Measurements from ENCODE around the gene MARCHF2.

The MARCHF2 gene

GRCh38 chr19:8468124-8468523 is 55.0 kb downstream of the MARCHF2 start:
- no peaks in the 10 kb centered on the region for H3K9me3 Mint-ChIP-seq
- no peak overlapping the region for H3K27ac Mint-ChIP-seq
- ATAC-seq, result no peak
- no peaks in the 10 kb centered on the region for H3K27me3 Mint-ChIP-seq
- DNase-seq, result no peak
- no peak overlapping the region for H3K4me3 Mint-ChIP-seq
- peaks cover 10% of the 10 kb centered on the region for H3K4me1 Mint-ChIP-seq

GRCh38 chr19:8468761-8469373 is 55.8 kb downstream of the MARCHF2 start:
- H3K9me3 Mint-ChIP-seq, result no peaks in the 10 kb centered on the region
- H3K27ac Mint-ChIP-seq, result no peak overlapping the region
- DNase-seq (no peak), ATAC-seq (no peak)
- peaks cover 17% of the 10 kb centered on the region for H3K4me1 Mint-ChIP-seq
- no peak overlapping the region for H3K4me3 Mint-ChIP-seq
- no peaks in the 10 kb centered on the region for H3K27me3 Mint-ChIP-seq

- no peak for ATAC-seq
- Mint-ChIP-seq H3K4me1 (peaks cover 21% of the 10 kb centered on the region), H3K27ac (no peak overlapping the region), H3K27me3 (no peaks in the 10 kb centered on the region), H3K9me3 (no peaks in the 10 kb centered on the region), H3K4me3 (no peak overlapping the region)
- no peak for DNase-seq
These were observed 56.7 kb downstream of the MARCHF2 start for GRCh38 chr19:8469613-8470368.

GRCh38 chr19:8473648-8474476 is 60.8 kb downstream of the MARCHF2 start:
- ATAC-seq (no peak), DNase-seq (no peak)
- Mint-ChIP-seq H3K27ac (peak overlapping the region in 1 of 2 donors; percentile 74), H3K4me3 (no peak overlapping the region), H3K4me1 (peaks cover 60% of the 10 kb centered on the region), H3K27me3 (no peaks in the 10 kb centered on the region), H3K9me3 (no peaks in the 10 kb centered on the region)

GRCh38 chr19:8475005-8475404 is 61.9 kb downstream of the MARCHF2 start:
- DNase-seq (no peak), ATAC-seq (no peak)
- Mint-ChIP-seq H3K27ac (peak overlapping the region in 1 of 2 donors; percentile 13), H3K4me3 (no peak overlapping the region), H3K27me3 (no peaks in the 10 kb centered on the region), H3K9me3 (no peaks in the 10 kb centered on the region), H3K4me1 (peaks cover 65% of the 10 kb centered on the region)

- Mint-ChIP-seq H3K4me3 (no peak overlapping the region), H3K27ac (peak overlapping the region in 1 of 2 donors; percentile 63), H3K9me3 (no peaks in the 10 kb centered on the region), H3K27me3 (no peaks in the 10 kb centered on the region), H3K4me1 (peaks cover 80% of the 10 kb centered on the region)
- no peak for ATAC-seq
- no peak for DNase-seq
These were observed 63.4 kb downstream of the MARCHF2 start for GRCh38 chr19:8476524-8476923.

GRCh38 chr19:8477889-8478288 is 64.8 kb downstream of the MARCHF2 start:
- ATAC-seq (peak; percentile 52), DNase-seq (no peak)
- Mint-ChIP-seq H3K4me3 (peak overlapping the region; percentile 8 to 20), H3K9me3 (no peaks in the 10 kb centered on the region), H3K4me1 (peaks cover 87% of the 10 kb centered on the region), H3K27me3 (no peaks in the 10 kb centered on the region), H3K27ac (peak overlapping the region; percentile 35 to 36)

GRCh38 chr19:8478598-8478997 is 65.5 kb downstream of the MARCHF2 start:
- H3K27ac Mint-ChIP-seq, result peak overlapping the region; percentile 83 to 92
- peak overlapping the region; percentile 35 to 49 for H3K4me3 Mint-ChIP-seq
- DNase-seq, result no peak
- no peaks in the 10 kb centered on the region for H3K27me3 Mint-ChIP-seq
- no peaks in the 10 kb centered on the region for H3K9me3 Mint-ChIP-seq
- peaks cover 83% of the 10 kb centered on the region for H3K4me1 Mint-ChIP-seq
- ATAC-seq, result no peak

GRCh38 chr19:8481201-8481600 is 68.1 kb downstream of the MARCHF2 start:
- peak; percentile 36 for ATAC-seq
- H3K27ac Mint-ChIP-seq, result peak overlapping the region; percentile 68 to 92
- peak overlapping the region; percentile 37 to 54 for H3K4me3 Mint-ChIP-seq
- no peaks in the 10 kb centered on the region for H3K9me3 Mint-ChIP-seq
- DNase-seq, result no peak
- H3K27me3 Mint-ChIP-seq, result no peaks in the 10 kb centered on the region
- H3K4me1 Mint-ChIP-seq, result peaks cover 81% of the 10 kb centered on the region

GRCh38 chr19:8481616-8482015 is 68.5 kb downstream of the MARCHF2 start:
- ATAC-seq (no peak), DNase-seq (no peak)
- Mint-ChIP-seq H3K4me3 (peak overlapping the region in 1 of 2 donors; percentile 54), H3K27ac (peak overlapping the region; percentile 68 to 92), H3K9me3 (no peaks in the 10 kb centered on the region), H3K27me3 (no peaks in the 10 kb centered on the region), H3K4me1 (peaks cover 81% of the 10 kb centered on the region)

- no peaks in the 10 kb centered on the region for H3K27me3 Mint-ChIP-seq
- no peak overlapping the region for H3K4me3 Mint-ChIP-seq
- DNase-seq (no peak), ATAC-seq (no peak)
- peaks cover 81% of the 10 kb centered on the region for H3K4me1 Mint-ChIP-seq
- peak overlapping the region; percentile 11 to 71 for H3K27ac Mint-ChIP-seq
- H3K9me3 Mint-ChIP-seq, result no peaks in the 10 kb centered on the region
These were observed 69.6 kb downstream of the MARCHF2 start for GRCh38 chr19:8482696-8483095.

- no peak for ATAC-seq
- Mint-ChIP-seq H3K4me3 (no peak overlapping the region), H3K9me3 (no peaks in the 10 kb centered on the region), H3K27ac (peak overlapping the region; percentile 34 to 71), H3K27me3 (no peaks in the 10 kb centered on the region), H3K4me1 (peaks cover 81% of the 10 kb centered on the region)
- no peak for DNase-seq
These were observed 70.1 kb downstream of the MARCHF2 start for GRCh38 chr19:8483165-8483564.

- DNase-seq, result no peak
- Mint-ChIP-seq H3K27ac (no peak overlapping the region), H3K4me1 (peaks cover 73% of the 10 kb centered on the region), H3K27me3 (no peaks in the 10 kb centered on the region), H3K4me3 (no peak overlapping the region), H3K9me3 (no peaks in the 10 kb centered on the region)
- ATAC-seq, result no peak
These were observed 71.3 kb downstream of the MARCHF2 start for GRCh38 chr19:8484331-8484894.

- ATAC-seq (no peak), DNase-seq (no peak)
- Mint-ChIP-seq H3K27ac (no peak overlapping the region), H3K4me1 (peaks cover 72% of the 10 kb centered on the region), H3K4me3 (peak overlapping the region in 1 of 2 donors; percentile 1), H3K27me3 (no peaks in the 10 kb centered on the region), H3K9me3 (no peaks in the 10 kb centered on the region)
These were observed 72.7 kb downstream of the MARCHF2 start for GRCh38 chr19:8485561-8486371.

- DNase-seq (no peak), ATAC-seq (no peak)
- Mint-ChIP-seq H3K4me3 (peak overlapping the region; percentile 64 to 74), H3K27ac (peak overlapping the region; percentile 74 to 94), H3K4me1 (peaks cover 66% of the 10 kb centered on the region), H3K9me3 (no peaks in the 10 kb centered on the region), H3K27me3 (no peaks in the 10 kb centered on the region)
These were observed 73.6 kb downstream of the MARCHF2 start for GRCh38 chr19:8486661-8487136.
